ENCODE results near the gene EXOC4. TPM values are rescaled to one million over a fixed set of nuclear protein-coding genes. Genes with fewer than 3 reads are reported as not detected.
"Not testable (repeated sequence)": the region's sequence is repeated elsewhere in the genome, so short reads cannot be mapped to it uniquely, and the experiment has no call there.

Gene EXOC4
- total RNA-seq, 4 donors from 2014 or later: 52.4 to 82.2 (median 67.0) TPM

DNA sequence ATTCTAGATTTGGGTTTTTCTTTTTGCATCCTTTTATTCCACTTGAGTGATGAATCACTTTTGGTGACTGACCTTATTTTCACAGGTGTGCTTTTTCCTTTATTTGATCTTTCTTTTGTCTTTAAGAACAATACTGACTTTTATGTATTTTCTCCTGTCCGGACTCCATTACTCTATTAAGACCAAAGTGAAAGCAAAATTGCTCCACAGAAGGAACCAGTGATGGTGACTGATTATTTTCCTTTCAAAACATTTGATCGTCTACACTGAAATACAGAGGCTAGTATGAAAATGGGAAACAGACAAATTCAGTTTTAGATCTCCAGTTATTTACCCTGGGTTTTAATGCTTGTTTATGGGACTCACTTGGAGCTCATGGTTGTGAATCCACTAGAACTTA lies 15.5 kb downstream of the EXOC4 start:
- no peak for TF ChIP-seq POLR2A (IDR thresholded peaks at IDR 0.05)
- TF ChIP-seq, protein P1, sequence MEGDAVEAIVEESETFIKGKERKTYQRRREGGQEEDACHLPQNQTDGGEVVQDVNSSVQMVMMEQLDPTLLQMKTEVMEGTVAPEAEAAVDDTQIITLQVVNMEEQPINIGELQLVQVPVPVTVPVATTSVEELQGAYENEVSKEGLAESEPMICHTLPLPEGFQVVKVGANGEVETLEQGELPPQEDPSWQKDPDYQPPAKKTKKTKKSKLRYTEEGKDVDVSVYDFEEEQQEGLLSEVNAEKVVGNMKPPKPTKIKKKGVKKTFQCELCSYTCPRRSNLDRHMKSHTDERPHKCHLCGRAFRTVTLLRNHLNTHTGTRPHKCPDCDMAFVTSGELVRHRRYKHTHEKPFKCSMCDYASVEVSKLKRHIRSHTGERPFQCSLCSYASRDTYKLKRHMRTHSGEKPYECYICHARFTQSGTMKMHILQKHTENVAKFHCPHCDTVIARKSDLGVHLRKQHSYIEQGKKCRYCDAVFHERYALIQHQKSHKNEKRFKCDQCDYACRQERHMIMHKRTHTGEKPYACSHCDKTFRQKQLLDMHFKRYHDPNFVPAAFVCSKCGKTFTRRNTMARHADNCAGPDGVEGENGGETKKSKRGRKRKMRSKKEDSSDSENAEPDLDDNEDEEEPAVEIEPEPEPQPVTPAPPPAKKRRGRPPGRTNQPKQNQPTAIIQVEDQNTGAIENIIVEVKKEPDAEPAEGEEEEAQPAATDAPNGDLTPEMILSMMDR (IDR thresholded peaks at IDR 0.05): no peak
- no peak overlapping the region for H3K4me3 ChIP-seq (ENCODE audit: low read depth, poor library complexity, severe bottlenecking)
- WGBS, 2 donors: 74 to 75% methylated on average over 2 of the region's 2 CpGs
- DNase-seq (ENCODE audit: low spot score in 2 of 2): no peak
- intact Hi-C loops (cut with DNase I; ENCODE audit: low total_unique reads): no loop called here

DNA sequence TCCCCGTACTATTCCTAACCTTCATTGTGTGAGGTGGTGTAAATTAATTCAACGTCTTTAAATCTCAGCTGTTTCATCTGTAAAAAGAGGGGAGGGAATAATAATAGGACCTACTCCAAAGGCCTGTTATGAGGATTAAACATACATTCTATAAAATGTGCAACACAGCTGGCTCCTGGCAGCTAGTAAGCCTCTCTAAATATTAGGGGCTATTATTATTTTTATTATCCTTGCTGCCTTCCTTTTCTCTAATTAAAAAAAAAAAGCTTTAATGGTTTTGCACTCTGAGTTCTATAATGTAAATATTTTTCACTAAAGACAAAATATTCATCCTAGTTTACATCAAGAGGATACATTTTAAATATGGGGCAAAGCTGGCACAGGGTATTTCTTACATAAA lies 19.5 kb downstream of the EXOC4 start:
- intact Hi-C loops (cut with DNase I; ENCODE audit: low total_unique reads): no loop called here
- no peak overlapping the region for H3K4me3 ChIP-seq (ENCODE audit: low read depth, poor library complexity, severe bottlenecking)
- 89 to 90% methylated on average over 2 of the region's 2 CpGs for WGBS, 2 donors
- DNase-seq (ENCODE audit: low spot score in 2 of 2): no peak
- no peak for TF ChIP-seq POLR2A (IDR thresholded peaks at IDR 0.05)
- TF ChIP-seq, protein P1 (IDR thresholded peaks at IDR 0.05): no peak

DNA sequence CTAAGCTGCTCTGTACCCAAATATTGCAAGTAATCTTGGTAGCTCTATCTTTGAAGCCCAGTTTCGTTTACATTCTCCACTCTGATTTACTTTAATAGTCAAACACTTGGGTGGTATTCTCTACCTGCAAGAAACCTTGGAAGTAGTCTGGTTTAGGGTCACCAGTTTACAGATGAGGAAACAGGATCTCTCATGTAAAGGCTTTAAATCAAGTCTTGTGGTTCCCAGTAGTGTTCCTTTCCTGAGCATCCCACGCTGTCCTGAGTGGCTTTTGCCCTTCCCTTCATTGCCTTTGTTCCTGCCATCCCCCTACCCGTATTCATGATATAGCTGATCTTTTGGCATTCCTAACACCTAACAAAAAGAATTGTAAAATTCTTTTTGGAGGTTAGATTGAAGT lies 20.3 kb downstream of the EXOC4 start:
- no peak for DNase-seq (ENCODE audit: low spot score in 2 of 2)
- no peak overlapping the region for H3K4me3 ChIP-seq (ENCODE audit: low read depth, poor library complexity, severe bottlenecking)
- no peak for TF ChIP-seq POLR2A (IDR thresholded peaks at IDR 0.05)
- TF ChIP-seq, protein P1 (IDR thresholded peaks at IDR 0.05): no peak
- intact Hi-C loops (cut with DNase I; ENCODE audit: low total_unique reads): no loop called here
- 94% methylated on average over 3 of the region's 3 CpGs for WGBS, 2 donors

DNA sequence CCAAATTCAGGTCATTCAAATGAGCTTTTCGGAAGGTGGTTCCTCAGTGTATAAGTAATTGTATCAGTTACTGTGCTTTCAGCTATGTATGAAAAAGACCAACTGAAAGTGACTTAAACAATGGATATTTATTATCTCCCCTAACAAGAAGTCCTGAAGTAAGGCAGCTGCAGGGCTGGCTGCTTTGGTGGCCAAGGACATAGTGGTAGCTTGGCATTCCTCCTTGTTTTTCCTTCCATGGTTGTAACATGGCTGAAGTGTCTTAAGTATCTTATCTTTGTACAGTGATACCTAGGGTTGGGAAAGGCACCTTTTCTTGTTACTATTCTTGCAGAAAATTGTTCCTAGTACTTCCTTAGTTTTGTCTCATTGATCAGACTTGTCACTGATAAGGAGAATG lies 21.4 kb downstream of the EXOC4 start:
- no peak for DNase-seq (ENCODE audit: low spot score in 2 of 2)
- WGBS, 2 donors: 91 to 100% methylated on average over 1 of the region's 1 CpG
- no peak overlapping the region for H3K4me3 ChIP-seq (ENCODE audit: low read depth, poor library complexity, severe bottlenecking)
- intact Hi-C loops (cut with DNase I; ENCODE audit: low total_unique reads): no loop called here
- TF ChIP-seq POLR2A (IDR thresholded peaks at IDR 0.05): no peak
- TF ChIP-seq, protein P1 (IDR thresholded peaks at IDR 0.05): no peak

DNA sequence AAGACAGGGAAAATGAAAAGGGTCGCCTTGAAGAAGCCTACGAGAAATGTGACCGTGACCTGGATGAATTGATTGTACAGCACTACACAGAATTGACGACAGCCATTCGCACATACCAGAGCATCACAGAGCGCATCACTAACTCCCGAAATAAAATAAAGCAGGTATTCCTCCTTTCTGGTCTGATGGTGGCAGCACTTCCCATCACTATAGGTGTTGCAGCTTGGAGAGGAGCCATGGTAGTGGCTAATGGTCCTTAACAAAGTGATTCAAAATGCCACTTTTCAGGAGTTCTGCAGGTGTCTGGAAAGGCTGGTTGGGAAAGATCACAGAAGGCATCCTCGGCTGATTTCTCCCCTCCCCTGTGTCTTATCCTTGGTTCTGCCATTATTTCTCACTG lies 22.1 kb downstream of the EXOC4 start:
- WGBS, 2 donors: 92 to 97% methylated on average over 8 of the region's 8 CpGs
- TF ChIP-seq, protein P1 (IDR thresholded peaks at IDR 0.05): no peak
- no peak for TF ChIP-seq POLR2A (IDR thresholded peaks at IDR 0.05)
- no peak for DNase-seq (ENCODE audit: low spot score in 2 of 2)
- H3K4me3 ChIP-seq (ENCODE audit: low read depth, poor library complexity, severe bottlenecking): no peak overlapping the region
- intact Hi-C loops (cut with DNase I; ENCODE audit: low total_unique reads): no loop called here

DNA sequence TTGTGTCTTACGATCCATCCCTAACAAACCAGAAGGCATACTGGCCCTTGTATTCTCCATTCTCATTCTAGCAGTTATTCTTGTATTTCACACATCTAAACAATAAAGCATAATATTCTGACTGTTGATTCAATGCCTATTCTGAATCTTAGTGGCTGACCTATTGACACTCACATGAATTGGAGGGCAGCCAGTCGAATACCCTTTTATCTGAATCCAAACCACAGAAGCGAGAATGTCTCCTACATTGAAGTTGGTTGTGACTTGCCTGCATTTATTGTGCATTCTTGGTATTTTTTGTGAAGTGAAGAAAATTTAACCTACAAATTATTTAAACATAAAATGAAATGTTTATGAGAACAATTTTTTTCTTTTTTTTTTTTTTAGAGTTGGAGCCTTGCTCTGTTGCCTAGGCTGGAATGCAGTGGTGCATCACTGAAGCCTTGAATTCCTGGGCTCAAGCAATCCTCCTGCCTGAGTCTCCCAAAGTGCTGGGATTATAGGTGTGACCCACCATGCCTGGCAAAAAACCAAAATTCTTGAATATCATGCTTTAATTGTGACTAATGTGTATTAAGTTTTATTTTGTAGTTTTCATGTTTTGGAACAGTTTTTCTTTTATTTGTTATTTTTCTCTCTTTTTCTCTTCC lies 22.7 kb downstream of the EXOC4 start:
- no peak for DNase-seq (ENCODE audit: low spot score in 2 of 2)
- H3K4me3 ChIP-seq (ENCODE audit: low read depth, poor library complexity, severe bottlenecking): no peak overlapping the region
- intact Hi-C loops (cut with DNase I; ENCODE audit: low total_unique reads): no loop called here
- WGBS, 2 donors: 74 to 77% methylated on average over 3 of the region's 3 CpGs
- TF ChIP-seq, protein P1 (IDR thresholded peaks at IDR 0.05): no peak
- no peak for TF ChIP-seq POLR2A (IDR thresholded peaks at IDR 0.05)

DNA sequence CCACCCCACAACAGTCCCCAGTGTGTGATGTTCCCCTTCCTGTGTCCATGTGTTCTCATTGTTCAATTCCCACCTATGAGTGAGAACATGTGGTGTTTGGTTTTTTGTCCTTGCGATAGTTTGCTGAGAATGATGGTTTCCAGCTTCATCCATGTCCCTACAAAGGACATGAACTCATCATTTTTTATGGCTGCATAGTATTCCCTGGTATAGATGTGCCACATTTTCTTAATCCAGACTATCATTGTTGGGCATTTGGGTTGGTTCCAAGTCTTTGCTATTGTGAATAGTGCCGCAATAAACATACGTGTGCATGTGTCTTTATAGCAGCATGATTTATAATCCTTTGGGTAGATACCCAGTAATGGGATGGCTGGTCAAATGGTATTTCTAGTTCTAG lies 26.1 kb downstream of the EXOC4 start:
- DNase-seq (ENCODE audit: low spot score in 2 of 2); H3K4me3 ChIP-seq (ENCODE audit: low read depth, poor library complexity, severe bottlenecking); intact Hi-C loops (cut with DNase I; ENCODE audit: low total_unique reads): not testable (repeated sequence)
- WGBS, 2 donors: 99 to 100% methylated on average over 3 of the region's 3 CpGs

Data from lower leg skin (tissue), 4 donors.